Measurements from ENCODE around the gene ALDH3A2. TPM values are rescaled to one million over a fixed set of nuclear protein-coding genes. Genes with fewer than 3 reads are reported as not detected.

The ALDH3A2 gene
- total RNA-seq, 2 experiments from 2014 or later, result 29.1 to 32.8 TPM

Other genes starting within 250 kb of the ALDH3A2 start
- gene RNF112, start 237.5 kb upstream of the ALDH3A2 start, total RNA-seq, result 1 to 10 TPM; 1.2 to 1.8 TPM
- gene SLC47A1, start 114.9 kb upstream of the ALDH3A2 start, total RNA-seq, result not detected
- not detected for gene SLC47A2, start 67.8 kb downstream of the ALDH3A2 start, total RNA-seq
- not detected for gene ALDH3A1, start 99.5 kb downstream of the ALDH3A2 start, total RNA-seq
- gene ULK2, start 219.2 kb downstream of the ALDH3A2 start, total RNA-seq, result 1 to 10 TPM; 8.8 to 9.7 TPM